Astrocyte (in vitro differentiated cells and primary cell): ENCODE results near the gene EIF4G3. TPM values are rescaled to one million over a fixed set of nuclear protein-coding genes. Genes with fewer than 3 reads are reported as not detected.

ENCODE experiments used
- DNase-seq: peaks from one replicate; pipeline ENCODE4 v3.0.0-alpha.2; 2010; ENCODE audit warnings: low read depth
- FAIRE-seq: peaks from 2 replicates; lab custom pipeline; 2011; peaks lifted over from hg19 to GRCh38; lab: Jason Lieb, UNC
- H2AFZ ChIP-seq: 2 replicates; pipeline ENCODE4 v1.6.0; 2012; ENCODE audit warnings: low read depth, low read length, inconsistent platforms
- H3K27ac ChIP-seq: 2 replicates; pipeline ENCODE4 v1.5.1; 2011; ENCODE audit warnings: low read depth, low read length, inconsistent platforms
- H3K27me3 ChIP-seq: 2 replicates; pipeline ENCODE4 v1.6.0; 2011; ENCODE audit warnings: low read length, inconsistent platforms; ENCODE audit not compliant: insufficient read depth
- H3K36me3 ChIP-seq: 2 replicates; pipeline ENCODE4 v1.5.1; 2011; ENCODE audit warnings: low read length, inconsistent platforms; ENCODE audit not compliant: insufficient read depth
- H3K4me1 ChIP-seq: 2 replicates; pipeline ENCODE4 v1.5.1; 2011; ENCODE audit warnings: low read length, inconsistent platforms; ENCODE audit not compliant: insufficient read depth
- H3K4me2 ChIP-seq: 2 replicates; pipeline ENCODE4 v1.6.0; 2012; ENCODE audit warnings: low read length, inconsistent platforms
- H3K4me3 ChIP-seq: 2 replicates; pipeline ENCODE4 v1.5.1; 2011; ENCODE audit warnings: low read depth, mild to moderate bottlenecking, low read length, inconsistent platforms; ENCODE audit not compliant: insufficient read depth
- H3K79me2 ChIP-seq: 2 replicates; pipeline ENCODE4 v1.6.0; 2012; ENCODE audit warnings: mild to moderate bottlenecking, low read length, inconsistent platforms; ENCODE audit not compliant: insufficient read depth
- H3K9ac ChIP-seq: 2 replicates; pipeline ENCODE4 v1.6.0; 2012; ENCODE audit warnings: mild to moderate bottlenecking, low read length, inconsistent platforms
- H3K9me3 ChIP-seq: 2 replicates; pipeline ENCODE4 v1.5.1; 2012; ENCODE audit warnings: low read depth, mild to moderate bottlenecking, low read length, inconsistent platforms; ENCODE audit not compliant: insufficient read depth
- H4K20me1 ChIP-seq: 2 replicates; pipeline ENCODE4 v1.6.0; 2012; ENCODE audit warnings: low read length, inconsistent platforms; ENCODE audit not compliant: insufficient read depth
- H3K27ac Mint-ChIP-seq: one replicate; pipeline ENCODE4 v1.8.0; 2021; ENCODE audit warnings: mild to moderate bottlenecking, mixed read lengths; ENCODE audit not compliant: unreplicated experiment
- H3K27me3 Mint-ChIP-seq: one replicate; pipeline ENCODE4 v1.8.0; 2021; ENCODE audit warnings: low read depth, mixed read lengths; ENCODE audit not compliant: unreplicated experiment
- H3K36me3 Mint-ChIP-seq: one replicate; pipeline ENCODE4 v1.8.0; 2021; ENCODE audit warnings: low read depth, mixed read lengths; ENCODE audit not compliant: unreplicated experiment
- H3K4me1 Mint-ChIP-seq: one replicate; pipeline ENCODE4 v1.8.0; 2021; ENCODE audit warnings: low read depth, mixed read lengths; ENCODE audit not compliant: unreplicated experiment
- H3K4me3 Mint-ChIP-seq: one replicate; pipeline ENCODE4 v1.8.0; 2021; ENCODE audit warnings: mild to moderate bottlenecking, moderate library complexity, mixed read lengths; ENCODE audit not compliant: unreplicated experiment
- H3K9me3 Mint-ChIP-seq: one replicate; pipeline ENCODE4 v1.8.0; 2021; ENCODE audit warnings: mild to moderate bottlenecking, mixed read lengths; ENCODE audit not compliant: unreplicated experiment
- EZH2 ChIP-seq: IDR thresholded peaks from 2 replicates; pipeline ENCODE4 v1.6.1; 2012; ENCODE audit warnings: mild to moderate bottlenecking, low read length, inconsistent platforms; ENCODE audit not compliant: insufficient read depth
- total RNA-seq: library from RNA; stranded (reverse); gene quantifications from 2 replicates; pipeline ENCODE4 v1.2.1, GENCODE V29; 2021
- TF ChIP-seq, protein P1 (sequence below): IDR thresholded peaks from 2 replicates; pipeline ENCODE4 v1.5.1; 2011; ENCODE audit warnings: low read depth, mild to moderate bottlenecking, inconsistent platforms, low read length, moderate library complexity; ENCODE audit not compliant: insufficient read depth

EIF4G3 gene
- total RNA-seq, 1 donor from 2014 or later: 76.1 TPM

GRCh38 chr1:21082073-21082472, 94.6 kb downstream of the EIF4G3 start:
- no peaks in the 10 kb centered on the region for H3K27me3 Mint-ChIP-seq
- no peak overlapping the region for H3K27ac ChIP-seq
- no peak overlapping the region for H3K27ac Mint-ChIP-seq
- no peak for DNase-seq
- TF ChIP-seq EZH2: no peak
- TF ChIP-seq, protein P1, sequence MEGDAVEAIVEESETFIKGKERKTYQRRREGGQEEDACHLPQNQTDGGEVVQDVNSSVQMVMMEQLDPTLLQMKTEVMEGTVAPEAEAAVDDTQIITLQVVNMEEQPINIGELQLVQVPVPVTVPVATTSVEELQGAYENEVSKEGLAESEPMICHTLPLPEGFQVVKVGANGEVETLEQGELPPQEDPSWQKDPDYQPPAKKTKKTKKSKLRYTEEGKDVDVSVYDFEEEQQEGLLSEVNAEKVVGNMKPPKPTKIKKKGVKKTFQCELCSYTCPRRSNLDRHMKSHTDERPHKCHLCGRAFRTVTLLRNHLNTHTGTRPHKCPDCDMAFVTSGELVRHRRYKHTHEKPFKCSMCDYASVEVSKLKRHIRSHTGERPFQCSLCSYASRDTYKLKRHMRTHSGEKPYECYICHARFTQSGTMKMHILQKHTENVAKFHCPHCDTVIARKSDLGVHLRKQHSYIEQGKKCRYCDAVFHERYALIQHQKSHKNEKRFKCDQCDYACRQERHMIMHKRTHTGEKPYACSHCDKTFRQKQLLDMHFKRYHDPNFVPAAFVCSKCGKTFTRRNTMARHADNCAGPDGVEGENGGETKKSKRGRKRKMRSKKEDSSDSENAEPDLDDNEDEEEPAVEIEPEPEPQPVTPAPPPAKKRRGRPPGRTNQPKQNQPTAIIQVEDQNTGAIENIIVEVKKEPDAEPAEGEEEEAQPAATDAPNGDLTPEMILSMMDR: no peak
- H3K9ac ChIP-seq: no peak overlapping the region
- no peak for FAIRE-seq
- peaks cover 68% of the 10 kb centered on the region for H3K79me2 ChIP-seq
- H3K36me3 ChIP-seq: no peaks in the 10 kb centered on the region
- H3K27me3 ChIP-seq: no peaks in the 10 kb centered on the region
- no peaks in the 10 kb centered on the region for H3K9me3 Mint-ChIP-seq
- H4K20me1 ChIP-seq: peaks cover 22% of the 10 kb centered on the region
- H3K4me2 ChIP-seq: no peak overlapping the region
- H3K4me1 Mint-ChIP-seq: peaks cover 9% of the 10 kb centered on the region
- no peaks in the 10 kb centered on the region for H3K9me3 ChIP-seq
- H3K4me1 ChIP-seq: no peaks in the 10 kb centered on the region
- no peak overlapping the region for H2AFZ ChIP-seq
- H3K36me3 Mint-ChIP-seq: peaks cover 10% of the 10 kb centered on the region
- no peak overlapping the region for H3K4me3 ChIP-seq
- no peak overlapping the region for H3K4me3 Mint-ChIP-seq

GRCh38 chr1:21077085-21077484, 99.6 kb downstream of the EIF4G3 start:
- no peak overlapping the region for H3K4me3 Mint-ChIP-seq
- DNase-seq (peak; percentile 29), FAIRE-seq (no peak)
- H3K4me2 ChIP-seq: no peak overlapping the region
- no peaks in the 10 kb centered on the region for H3K36me3 ChIP-seq
- H3K4me1 ChIP-seq: peaks cover 3% of the 10 kb centered on the region
- H3K27ac Mint-ChIP-seq: no peak overlapping the region
- H3K27ac ChIP-seq: peak overlapping the region; percentile 24
- no peaks in the 10 kb centered on the region for H3K27me3 ChIP-seq
- no peak overlapping the region for H3K9ac ChIP-seq
- no peaks in the 10 kb centered on the region for H3K9me3 Mint-ChIP-seq
- H3K9me3 ChIP-seq: no peaks in the 10 kb centered on the region
- no peak overlapping the region for H3K4me3 ChIP-seq
- peaks cover 75% of the 10 kb centered on the region for H3K79me2 ChIP-seq
- no peak overlapping the region for H2AFZ ChIP-seq
- H3K36me3 Mint-ChIP-seq: peaks cover 2% of the 10 kb centered on the region
- peaks cover 43% of the 10 kb centered on the region for H4K20me1 ChIP-seq
- H3K27me3 Mint-ChIP-seq: no peaks in the 10 kb centered on the region
- peaks cover 6% of the 10 kb centered on the region for H3K4me1 Mint-ChIP-seq
- TF ChIP-seq, protein P1: no peak
- no peak for TF ChIP-seq EZH2

- H3K4me3 ChIP-seq: no peak overlapping the region
- no peaks in the 10 kb centered on the region for H3K27me3 ChIP-seq
- no peaks in the 10 kb centered on the region for H3K36me3 Mint-ChIP-seq
- H3K4me2 ChIP-seq: no peak overlapping the region
- TF ChIP-seq EZH2: no peak
- TF ChIP-seq, protein P1: no peak
- H3K9me3 Mint-ChIP-seq: no peaks in the 10 kb centered on the region
- no peaks in the 10 kb centered on the region for H3K9me3 ChIP-seq
- no peak overlapping the region for H3K27ac Mint-ChIP-seq
- no peak overlapping the region for H3K4me3 Mint-ChIP-seq
- no peaks in the 10 kb centered on the region for H3K36me3 ChIP-seq
- peak; percentile 34 for FAIRE-seq
- H3K4me1 ChIP-seq: peaks cover 13% of the 10 kb centered on the region
- no peak overlapping the region for H3K27ac ChIP-seq
- H3K4me1 Mint-ChIP-seq: peaks cover 21% of the 10 kb centered on the region
- H2AFZ ChIP-seq: no peak overlapping the region
- H4K20me1 ChIP-seq: peaks cover 56% of the 10 kb centered on the region
- peaks cover 45% of the 10 kb centered on the region for H3K79me2 ChIP-seq
- peak; percentile 75 for DNase-seq
- no peaks in the 10 kb centered on the region for H3K27me3 Mint-ChIP-seq
- H3K9ac ChIP-seq: no peak overlapping the region
These were observed 104.0 kb downstream of the EIF4G3 start for GRCh38 chr1:21072721-21073120.
